Measurements from ENCODE around the gene ACSL4.

The ACSL4 gene

GRCh38 chrX:109732807-109733612 is at the start of gene ACSL4:
TSS of gene ACSL4 (minus strand) at chrX:109733257. CDS start at chrX:109683363, 49,894 bp downstream.
- H3K4me3 Mint-ChIP-seq = peak within 1 kb of the TSS; percentile 90 to 96 (median 93)
- H3K36me3 Mint-ChIP-seq (ENCODE audit: low read depth) = peaks cover 14% of the 10 kb centered on the region
- TF ChIP-seq CTCF (IDR thresholded peaks at IDR 0.05; ENCODE audit: unreplicated experiment in 3 of 3) = no peak
- no peaks in the 10 kb centered on the region for H3K27me3 Mint-ChIP-seq (ENCODE audit: low read depth)
- no peaks in the 10 kb centered on the region for H3K9me3 Mint-ChIP-seq
- H3K4me1 Mint-ChIP-seq = peaks cover 41% of the 10 kb centered on the region
- H3K27ac Mint-ChIP-seq = peak within 1 kb of the TSS; percentile 83 to 93 (median 86)

DNA sequence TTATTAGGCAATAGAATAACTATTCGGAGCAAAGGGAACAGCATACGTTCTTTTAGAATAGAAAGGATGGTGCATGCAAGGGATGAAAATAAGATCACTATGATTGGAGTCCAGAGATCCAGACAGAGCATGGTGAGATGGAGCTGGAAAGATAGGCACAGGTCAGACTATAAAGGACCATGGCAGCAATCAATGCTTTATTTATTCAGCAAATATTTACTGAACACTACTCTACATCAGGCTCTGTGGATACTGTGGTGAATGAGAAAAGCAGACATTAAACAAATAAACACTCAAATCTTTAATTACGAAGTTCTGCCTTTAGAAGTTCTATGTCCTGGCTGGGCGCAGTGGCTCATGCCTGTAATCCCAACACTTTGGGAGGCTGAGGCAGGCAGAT is 44.7 kb upstream of the ACSL4 start:
- no peak for TF ChIP-seq CTCF (IDR thresholded peaks at IDR 0.05; ENCODE audit: unreplicated experiment in 3 of 3)
- H3K4me3 Mint-ChIP-seq = no peak overlapping the region
- H3K36me3 Mint-ChIP-seq (ENCODE audit: low read depth) = no peaks in the 10 kb centered on the region
- H3K9me3 Mint-ChIP-seq = no peaks in the 10 kb centered on the region
- H3K27ac Mint-ChIP-seq = no peak overlapping the region
- H3K27me3 Mint-ChIP-seq (ENCODE audit: low read depth) = no peaks in the 10 kb centered on the region
- peaks cover 12% of the 10 kb centered on the region for H3K4me1 Mint-ChIP-seq

GRCh38 chrX:109776986-109777385 is 43.9 kb upstream of the ACSL4 start:
- no peak overlapping the region for H3K27ac Mint-ChIP-seq
- H3K9me3 Mint-ChIP-seq = no peaks in the 10 kb centered on the region
- TF ChIP-seq CTCF (IDR thresholded peaks at IDR 0.05; ENCODE audit: unreplicated experiment in 3 of 3) = no peak
- no peak overlapping the region for H3K4me3 Mint-ChIP-seq
- no peaks in the 10 kb centered on the region for H3K27me3 Mint-ChIP-seq (ENCODE audit: low read depth)
- peaks cover 12% of the 10 kb centered on the region for H3K4me1 Mint-ChIP-seq
- H3K36me3 Mint-ChIP-seq (ENCODE audit: low read depth) = no peaks in the 10 kb centered on the region

DNA sequence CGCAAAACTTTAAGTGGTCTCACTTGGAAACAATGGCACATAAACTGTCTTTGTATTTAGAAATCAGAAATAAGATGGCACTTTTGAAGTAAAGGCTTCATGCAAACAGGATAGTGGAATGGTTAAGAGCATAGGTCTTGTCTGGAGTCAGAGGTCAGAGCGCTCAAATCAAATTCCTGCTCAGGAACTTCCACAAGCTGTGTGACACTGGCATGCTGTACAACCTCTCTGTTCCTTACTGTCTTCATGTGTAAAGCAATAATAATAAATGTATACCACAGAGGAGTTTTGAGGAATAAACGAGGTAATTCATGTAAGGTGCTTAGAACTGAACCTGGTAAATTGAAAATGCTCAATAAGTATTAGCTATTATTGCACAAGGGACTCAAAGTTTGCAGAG is 43.4 kb upstream of the ACSL4 start:
- TF ChIP-seq CTCF (IDR thresholded peaks at IDR 0.05; ENCODE audit: unreplicated experiment in 3 of 3) = no peak
- H3K9me3 Mint-ChIP-seq = no peaks in the 10 kb centered on the region
- no peaks in the 10 kb centered on the region for H3K27me3 Mint-ChIP-seq (ENCODE audit: low read depth)
- no peaks in the 10 kb centered on the region for H3K36me3 Mint-ChIP-seq (ENCODE audit: low read depth)
- no peak overlapping the region for H3K27ac Mint-ChIP-seq
- H3K4me1 Mint-ChIP-seq = peaks cover 12% of the 10 kb centered on the region
- no peak overlapping the region for H3K4me3 Mint-ChIP-seq

DNA sequence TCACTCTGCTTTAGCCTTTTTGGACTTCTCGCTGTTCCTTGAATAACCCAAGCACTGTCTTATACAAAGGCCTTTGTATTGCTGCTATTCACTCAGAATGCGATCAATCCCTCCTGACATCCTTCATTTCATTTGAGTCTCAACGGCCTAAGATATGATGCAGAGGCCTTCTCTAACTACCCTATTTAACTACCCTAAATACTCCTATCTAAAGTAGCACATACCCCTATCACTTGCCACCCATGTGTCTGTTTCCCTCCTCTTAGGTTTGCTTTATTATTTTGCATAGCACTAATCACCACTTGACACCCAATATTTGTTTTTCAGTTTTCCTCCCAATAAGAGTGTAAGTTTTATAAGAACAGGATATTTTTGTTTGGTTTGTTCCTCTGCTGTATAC is 42.3 kb upstream of the ACSL4 start:
- Mint-ChIP-seq H3K27ac (no peak overlapping the region), H3K27me3 (ENCODE audit: low read depth) (no peaks in the 10 kb centered on the region), H3K4me1 (peaks cover 12% of the 10 kb centered on the region), H3K4me3 (no peak overlapping the region), H3K36me3 (ENCODE audit: low read depth) (peaks cover 3% of the 10 kb centered on the region), H3K9me3 (peaks cover 3% of the 10 kb centered on the region)
- no peak for TF ChIP-seq CTCF (IDR thresholded peaks at IDR 0.05; ENCODE audit: unreplicated experiment in 3 of 3)

DNA sequence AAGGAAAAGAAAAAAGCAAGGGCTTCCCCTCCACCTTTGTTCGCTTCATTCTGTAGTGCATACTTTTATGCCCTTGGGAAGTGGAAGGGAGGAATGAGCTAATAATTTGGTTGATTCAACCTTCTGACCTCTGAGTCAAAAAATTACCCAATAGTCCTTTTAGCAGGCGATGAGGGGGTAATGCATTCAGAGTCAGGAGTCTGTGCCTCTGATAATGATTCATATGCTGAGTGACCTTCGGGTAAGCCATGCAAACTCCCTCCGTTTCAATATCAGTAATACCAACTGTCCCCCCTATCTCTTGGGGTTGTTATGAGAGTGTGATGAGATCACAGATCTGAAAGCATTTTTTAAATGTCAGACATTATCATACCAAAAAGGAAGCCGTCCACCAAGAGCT is 41.6 kb upstream of the ACSL4 start:
- no peaks in the 10 kb centered on the region for H3K27me3 Mint-ChIP-seq (ENCODE audit: low read depth)
- H3K4me1 Mint-ChIP-seq = peaks cover 12% of the 10 kb centered on the region
- no peak overlapping the region for H3K4me3 Mint-ChIP-seq
- H3K9me3 Mint-ChIP-seq = peaks cover 8% of the 10 kb centered on the region
- peaks cover 7% of the 10 kb centered on the region for H3K36me3 Mint-ChIP-seq (ENCODE audit: low read depth)
- peak overlapping the region in 1 of 3 experiments; percentile 65 for H3K27ac Mint-ChIP-seq
- TF ChIP-seq CTCF (IDR thresholded peaks at IDR 0.05; ENCODE audit: unreplicated experiment in 3 of 3) = no peak
